ENCODE results near the gene TANC1.

Gene TANC1

GRCh38 chr2:159204381-159205144 is 236.1 kb downstream of the TANC1 start:
- FAIRE-seq = no peak

DNA sequence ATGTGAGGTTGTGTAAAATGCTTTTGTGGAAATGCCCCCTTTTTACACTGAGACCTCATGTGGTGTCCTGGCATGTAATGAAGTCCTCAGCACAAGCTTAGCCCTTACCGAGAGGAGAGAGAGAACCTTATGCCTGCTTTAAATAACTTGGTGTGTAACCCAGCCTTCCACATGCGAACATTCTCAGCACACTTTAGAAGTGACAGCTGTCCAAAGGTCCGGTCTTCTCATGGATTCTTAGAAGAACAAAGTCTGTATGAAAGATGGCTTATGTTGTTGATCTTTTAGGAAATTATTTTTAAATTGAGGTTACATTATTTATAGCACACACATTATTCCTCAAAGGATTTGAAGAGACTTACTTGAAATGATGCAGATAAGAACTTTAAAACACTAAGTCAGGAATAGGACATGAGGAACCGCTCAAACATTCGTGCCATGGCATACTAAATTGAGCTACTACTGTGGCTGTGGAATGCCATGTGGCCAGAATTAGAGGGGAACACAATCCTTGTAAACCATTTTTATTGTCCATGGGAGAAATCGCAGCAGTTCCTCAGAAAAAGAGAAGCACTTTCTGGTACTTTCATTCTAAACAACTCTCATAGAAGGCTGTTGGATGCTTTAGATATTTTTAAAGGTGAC is 238.4 kb downstream of the TANC1 start:
- no peak for FAIRE-seq

DNA sequence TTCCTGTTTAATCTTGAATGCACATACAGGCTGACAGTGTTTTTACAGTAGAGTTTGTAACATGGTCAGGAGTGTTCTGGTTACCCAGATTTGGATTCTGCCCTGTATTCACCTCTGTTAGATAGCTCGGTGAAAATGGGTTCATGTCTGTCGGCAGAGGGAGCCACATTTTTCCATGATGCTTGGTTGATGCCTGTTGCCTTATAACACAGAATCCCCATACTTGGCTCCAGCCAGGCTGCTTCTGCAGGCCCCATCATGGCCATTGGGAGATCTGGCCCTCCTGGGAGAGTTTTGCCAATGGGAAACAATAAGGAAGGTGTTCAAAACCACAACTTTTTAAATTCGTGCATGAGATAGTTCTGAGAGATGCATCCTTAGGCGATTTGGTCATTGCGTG is 240.0 kb downstream of the TANC1 start:
- no peak for FAIRE-seq

DNA sequence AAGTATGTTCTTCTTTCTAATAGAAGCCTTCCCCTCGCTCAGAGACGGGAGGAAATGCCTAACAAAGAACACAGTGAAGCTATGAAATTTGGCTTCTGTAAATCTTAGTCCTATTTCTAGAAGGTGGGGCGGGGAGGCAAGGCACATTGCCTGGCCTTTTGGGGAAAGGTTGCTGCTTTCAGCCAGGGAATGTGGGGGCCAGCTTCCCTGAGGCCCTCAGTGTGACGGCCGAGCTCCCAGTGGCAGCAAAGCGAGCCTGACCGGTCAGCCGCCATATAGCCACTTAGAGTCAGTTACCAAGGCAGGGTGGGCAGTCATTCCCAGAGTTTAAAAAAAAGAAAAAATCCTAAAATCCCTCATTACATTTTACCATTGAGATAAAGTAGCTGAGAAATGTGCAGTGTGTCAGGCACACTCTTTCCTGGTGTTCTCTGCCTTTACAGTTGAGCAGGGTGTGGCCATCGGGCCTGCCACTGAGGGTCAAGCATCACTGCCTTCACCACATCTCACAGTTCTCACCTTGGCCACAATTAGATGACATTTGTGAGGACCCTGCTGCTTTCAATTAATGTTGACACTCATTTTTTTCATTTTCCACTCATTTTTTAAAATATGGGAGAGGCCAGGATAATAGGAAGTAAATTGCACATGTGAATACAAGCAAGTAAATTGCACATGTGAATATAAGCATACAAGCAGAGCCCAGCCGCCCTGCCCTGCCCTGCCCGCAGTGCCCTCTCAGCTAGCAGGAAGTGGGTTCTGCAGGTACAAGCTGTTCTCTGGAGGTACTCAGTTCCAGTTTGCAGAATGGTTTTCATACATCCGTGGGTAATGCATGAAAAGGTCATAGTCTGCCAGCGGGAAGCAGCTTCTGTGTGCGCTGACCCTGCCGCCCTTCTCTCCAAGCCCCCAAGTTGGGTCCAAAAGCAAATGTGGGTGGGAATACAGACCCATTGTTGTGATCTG is 241.2 kb downstream of the TANC1 start:
- FAIRE-seq = no peak

GRCh38 chr2:159211447-159212396 is 243.3 kb downstream of the TANC1 start:
- no peak for FAIRE-seq

DNA sequence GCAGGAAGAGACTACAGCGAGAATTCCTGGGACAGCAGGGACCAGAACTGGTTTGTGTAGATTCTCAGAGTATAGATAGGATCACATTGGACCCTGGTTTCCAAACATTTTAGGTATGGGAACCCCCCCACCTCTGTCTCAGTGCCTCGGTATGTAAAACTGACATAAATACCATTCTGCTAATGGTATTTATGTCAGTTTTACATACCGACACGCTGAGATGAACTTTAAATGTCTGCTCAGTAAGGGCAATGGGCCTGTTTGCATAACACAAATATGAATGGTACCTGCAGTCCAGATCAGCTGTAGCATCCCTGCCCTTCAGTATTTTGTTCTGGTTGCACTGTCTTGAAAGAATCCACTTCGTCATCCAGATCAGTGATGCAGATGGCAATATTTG is 244.9 kb downstream of the TANC1 start:
- no peak for FAIRE-seq

- no peak for FAIRE-seq
Measured at GRCh38 chr2:159214325-159214865, 246.0 kb downstream of the TANC1 start.

GRCh38 chr2:159215116-159215515 is 246.7 kb downstream of the TANC1 start:
- no peak for FAIRE-seq

DNA sequence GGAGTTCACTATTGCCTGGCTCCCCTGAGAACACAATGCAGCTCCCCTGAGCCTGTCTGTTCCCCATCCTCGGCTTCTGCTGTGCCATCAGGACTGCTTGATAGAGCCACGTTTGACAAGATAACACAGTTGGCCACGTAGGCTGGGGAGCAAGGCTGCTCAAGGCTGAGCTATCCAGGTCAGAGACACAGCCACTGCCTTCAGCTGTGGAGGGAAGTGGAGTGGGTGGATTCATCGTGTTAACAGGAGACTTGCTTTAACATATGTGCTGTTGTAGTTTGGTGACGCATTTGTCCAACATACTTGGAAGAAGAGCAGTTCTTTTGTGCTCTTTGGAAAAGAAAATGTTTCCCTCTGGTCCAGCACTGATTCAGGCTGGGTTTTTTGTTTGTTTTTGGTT is 249.2 kb downstream of the TANC1 start:
- FAIRE-seq = no peak

- no peak for FAIRE-seq
Measured at GRCh38 chr2:159218389-159218788, 249.9 kb downstream of the TANC1 start.

GRCh38 chr2:159219394-159219998 is 251.1 kb downstream of the TANC1 start:
- FAIRE-seq = no peak

DNA sequence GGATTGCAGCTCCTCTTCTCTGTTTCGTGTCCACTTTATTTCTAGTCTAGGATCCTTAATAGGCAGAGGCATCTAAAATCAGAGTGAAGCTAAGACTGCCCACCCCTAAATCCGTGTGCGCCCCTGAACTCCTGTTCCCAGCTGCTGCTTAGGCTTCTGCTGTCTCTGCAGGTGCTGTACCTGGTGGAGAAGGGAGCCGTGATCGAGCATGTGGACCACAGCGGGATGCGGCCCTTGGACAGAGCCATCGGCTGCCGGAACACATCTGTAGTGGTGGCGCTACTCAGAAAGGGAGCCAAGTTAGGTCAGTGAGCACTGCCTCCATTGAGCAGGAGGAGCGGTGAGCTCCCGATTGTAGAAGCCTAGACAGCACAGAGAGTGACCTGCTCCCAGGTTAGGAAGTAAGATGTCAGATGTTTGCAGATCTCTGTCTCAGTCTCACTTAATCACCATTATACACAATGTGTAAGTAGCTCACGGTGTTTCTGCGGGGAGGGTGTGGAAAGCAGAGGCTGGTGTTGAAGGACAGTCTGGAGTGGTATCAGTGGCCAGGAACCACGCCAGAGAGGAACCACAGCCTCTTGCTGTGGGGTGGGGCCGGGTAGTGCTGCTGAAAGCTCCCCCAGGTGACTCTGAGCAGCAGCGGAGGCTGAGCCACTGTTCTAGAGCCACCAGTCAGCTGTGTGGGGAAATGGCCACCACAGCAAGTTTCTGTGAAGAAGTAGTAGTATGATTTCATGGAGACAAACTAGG is 255.8 kb downstream of the TANC1 start:
- FAIRE-seq = no peak

GRCh38 chr2:159225025-159226016 is 256.9 kb downstream of the TANC1 start:
- FAIRE-seq = no peak

- no peak for FAIRE-seq
Measured at GRCh38 chr2:159226059-159226461, 257.6 kb downstream of the TANC1 start.

GRCh38 chr2:159226608-159227385 is 258.4 kb downstream of the TANC1 start:
- no peak for FAIRE-seq

DNA sequence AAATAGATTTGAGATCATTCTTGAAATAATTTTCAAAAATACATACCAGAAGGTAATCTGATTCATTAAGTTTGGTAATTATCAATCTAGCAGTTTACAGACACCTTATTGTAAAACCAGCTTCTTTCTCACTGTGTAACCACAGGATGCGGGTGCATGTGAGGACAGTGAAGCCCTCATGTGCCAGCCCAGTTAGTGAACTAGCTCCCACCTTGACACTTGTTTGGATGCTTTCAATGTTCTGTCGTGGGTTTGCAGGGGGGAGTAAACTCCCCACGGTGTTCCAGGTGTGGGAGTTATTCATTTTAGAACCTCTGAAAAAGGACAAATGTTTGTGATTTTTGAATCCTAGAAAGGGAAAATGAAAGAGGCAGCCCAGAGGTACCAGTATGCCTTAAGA is 259.0 kb downstream of the TANC1 start:
- no peak for FAIRE-seq

- no peak for FAIRE-seq
Measured at GRCh38 chr2:159228081-159228581, 259.7 kb downstream of the TANC1 start.

GRCh38 chr2:159229476-159230144 is 261.2 kb downstream of the TANC1 start:
- no peak for FAIRE-seq
